Choroid plexus epithelial cell (primary cell): ENCODE results near the gene ERRFI1.

ENCODE experiments used
- DNase-seq: peaks from one replicate; pipeline ENCODE4 v3.0.0-alpha.2; 2010; ENCODE audit warnings: low read depth
- H3K4me3 ChIP-seq: 2 replicates; pipeline ENCODE4 v1.5.1; 2011; ENCODE audit warnings: low read depth, mild to moderate bottlenecking, control low read depth, low read length, moderate library complexity
- CTCF ChIP-seq: conservative IDR thresholded peaks from 2 replicates; pipeline ENCODE4 v1.5.1; 2011; ENCODE audit warnings: low read depth, mild to moderate bottlenecking, control low read depth, inconsistent platforms, low read length, moderate library complexity

Gene ERRFI1

GRCh38 chr1:8042134-8042533 is 16.0 kb upstream of the ERRFI1 start:
- no peak for DNase-seq
- no peak for TF ChIP-seq CTCF
- H3K4me3 ChIP-seq: no peak overlapping the region

DNA sequence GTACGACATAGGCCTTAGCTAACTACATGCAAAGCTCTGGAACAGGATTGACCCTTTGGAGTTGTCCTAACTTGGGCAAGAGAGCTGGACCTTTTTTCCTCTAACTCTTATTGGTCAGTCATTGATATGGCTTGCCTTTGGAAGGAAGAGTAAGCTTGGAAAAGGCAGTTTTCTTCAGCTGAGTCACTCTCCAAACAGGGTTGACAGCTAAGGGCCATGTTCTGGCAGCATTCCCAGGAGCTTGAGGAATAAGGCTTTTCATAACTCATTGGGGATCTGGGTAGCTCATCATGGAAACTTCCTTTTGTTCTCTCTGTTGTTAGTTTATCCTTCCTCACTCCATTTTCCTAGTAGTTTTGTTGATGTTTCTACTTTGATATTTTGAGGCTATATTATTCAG is 14.5 kb upstream of the ERRFI1 start:
- TF ChIP-seq CTCF: no peak
- H3K4me3 ChIP-seq: no peak overlapping the region
- peak; percentile 98 for DNase-seq

GRCh38 chr1:8039071-8039470 is 13.0 kb upstream of the ERRFI1 start:
- no peak for DNase-seq
- H3K4me3 ChIP-seq: no peak overlapping the region
- TF ChIP-seq CTCF: no peak

DNA sequence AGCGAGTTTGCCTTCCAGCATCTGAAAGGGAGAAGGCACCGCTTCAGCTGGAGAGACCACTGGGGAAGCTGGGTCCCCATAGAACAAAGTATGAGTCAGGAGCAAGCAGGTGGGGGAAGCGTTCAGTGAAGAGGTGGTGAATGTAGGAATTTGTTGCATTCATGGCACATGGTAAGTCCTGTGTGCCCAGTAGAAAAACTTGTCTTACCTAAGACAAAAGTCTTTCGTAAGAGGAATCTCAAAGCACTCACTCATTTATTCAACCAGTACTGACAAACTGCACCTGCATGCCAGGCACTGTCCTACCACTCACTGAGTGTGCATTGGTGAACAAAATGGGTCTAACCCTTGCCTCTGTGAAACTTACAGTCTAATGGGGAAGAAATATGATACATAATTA is 9.2 kb upstream of the ERRFI1 start:
- no peak for TF ChIP-seq CTCF
- H3K4me3 ChIP-seq: no peak overlapping the region
- DNase-seq: no peak

DNA sequence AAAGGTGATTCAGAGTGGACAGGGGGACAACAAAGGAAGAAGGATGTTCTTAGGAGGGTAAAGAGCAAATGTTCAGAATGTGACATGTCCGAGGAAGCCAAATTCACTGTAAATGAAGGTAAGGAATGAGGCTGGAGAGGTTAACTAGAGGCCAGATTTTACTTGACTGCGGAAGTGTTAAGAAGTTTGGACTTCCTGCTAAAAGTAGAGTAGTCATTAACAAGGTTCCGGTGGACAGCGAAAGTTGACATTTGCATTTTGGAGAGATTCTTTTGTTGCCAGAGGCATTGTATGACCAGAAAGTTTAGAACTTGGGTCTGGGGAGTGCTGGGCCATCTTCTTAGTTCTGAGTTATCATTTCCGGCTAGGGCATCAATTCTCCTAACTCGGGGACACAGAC is 7.2 kb upstream of the ERRFI1 start:
- TF ChIP-seq CTCF: no peak
- H3K4me3 ChIP-seq: no peak overlapping the region
- no peak for DNase-seq

- no peak for TF ChIP-seq CTCF
- no peak overlapping the region for H3K4me3 ChIP-seq
- peak; percentile 38 for DNase-seq
Observed at GRCh38 chr1:8032366-8032910, 6.3 kb upstream of the ERRFI1 start.

- no peak overlapping the region for H3K4me3 ChIP-seq
- DNase-seq: peak; percentile 78
- peak; percentile 56 for TF ChIP-seq CTCF
Observed at GRCh38 chr1:8031176-8031785, 5.2 kb upstream of the ERRFI1 start.
